HL-60 (cell line): ENCODE data around the gene ARFGEF2.

Source experiments
- DNase-seq, 2 experiments: peaks; one replicate each; pipeline ENCODE4 v3.0.0-alpha.2; 2010 to 2020; ENCODE audit warnings: low read depth in 1 of 2, low spot score in 1 of 2
- H3K27ac ChIP-seq: fragments of 250-450 bp; sonication (Bioruptor Pico); replicated peaks from 2 replicates; pipeline ENCODE4 v1.5.1; 2020; ENCODE audit warnings: mild to moderate bottlenecking, moderate library complexity
- H3K27me3 ChIP-seq: fragments of 250-450 bp; sonication (Bioruptor Pico); 2 replicates; pipeline ENCODE4 v1.5.1; 2021; ENCODE audit warnings: mild to moderate bottlenecking, moderate library complexity; ENCODE audit not compliant: insufficient read depth, poor library complexity, severe bottlenecking
- H3K4me3 ChIP-seq: replicated peaks from 2 replicates; pipeline ENCODE4 v1.5.1; 2011; ENCODE audit warnings: mild to moderate bottlenecking, control low read depth, low read length; ENCODE audit not compliant: insufficient read depth
- GABPA ChIP-seq: IDR thresholded peaks from 2 replicates; pipeline ENCODE4 v1.6.1; 2012; ENCODE audit warnings: low read depth
- POLR2AphosphoS5 ChIP-seq: IDR thresholded peaks from 2 replicates; pipeline ENCODE4 v1.6.1; 2012; ENCODE audit warnings: low read depth
- SPI1 ChIP-seq: IDR thresholded peaks from 2 replicates; pipeline ENCODE4 v1.6.1; 2012; ENCODE audit warnings: low read depth, mild to moderate bottlenecking, borderline replicate concordance
- TF ChIP-seq, protein P1 (sequence below): IDR thresholded peaks from 2 replicates; pipeline ENCODE4 v1.6.1; 2012; ENCODE audit warnings: low read depth; ENCODE audit not compliant: insufficient replicate concordance
- TF ChIP-seq, protein P2 (sequence below): IDR thresholded peaks from one replicate; pipeline ENCODE4 v1.5.1; 2011; ENCODE audit warnings: low read length, control low read depth, inconsistent platforms; ENCODE audit not compliant: insufficient read depth

The ARFGEF2 gene

DNA sequence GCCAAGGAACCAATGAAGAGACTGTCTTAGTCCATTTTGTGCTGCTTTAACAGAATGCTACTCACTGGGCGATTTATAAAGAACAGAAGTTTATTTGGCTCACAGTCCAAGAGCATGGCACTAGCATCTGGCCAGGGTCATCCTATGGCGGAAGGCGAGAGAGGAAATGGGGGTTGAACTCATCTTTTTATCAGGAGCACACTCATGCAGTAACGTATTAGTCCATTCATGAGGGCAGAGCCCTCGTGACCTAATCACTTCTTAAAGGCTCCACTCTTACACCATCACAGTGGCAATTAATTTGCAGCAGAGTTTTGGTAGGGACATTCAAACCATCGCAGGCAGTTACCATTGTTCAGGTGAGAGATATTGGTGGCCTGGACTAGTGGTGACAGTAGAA lies 8.5 kb downstream of the ARFGEF2 start:
- H3K27ac ChIP-seq = no peak overlapping the region
- DNase-seq = no peak
- no peaks in the 10 kb centered on the region for H3K27me3 ChIP-seq
- H3K4me3 ChIP-seq = no peak overlapping the region
- TF ChIP-seq GABPA = no peak
- TF ChIP-seq, protein P1, sequence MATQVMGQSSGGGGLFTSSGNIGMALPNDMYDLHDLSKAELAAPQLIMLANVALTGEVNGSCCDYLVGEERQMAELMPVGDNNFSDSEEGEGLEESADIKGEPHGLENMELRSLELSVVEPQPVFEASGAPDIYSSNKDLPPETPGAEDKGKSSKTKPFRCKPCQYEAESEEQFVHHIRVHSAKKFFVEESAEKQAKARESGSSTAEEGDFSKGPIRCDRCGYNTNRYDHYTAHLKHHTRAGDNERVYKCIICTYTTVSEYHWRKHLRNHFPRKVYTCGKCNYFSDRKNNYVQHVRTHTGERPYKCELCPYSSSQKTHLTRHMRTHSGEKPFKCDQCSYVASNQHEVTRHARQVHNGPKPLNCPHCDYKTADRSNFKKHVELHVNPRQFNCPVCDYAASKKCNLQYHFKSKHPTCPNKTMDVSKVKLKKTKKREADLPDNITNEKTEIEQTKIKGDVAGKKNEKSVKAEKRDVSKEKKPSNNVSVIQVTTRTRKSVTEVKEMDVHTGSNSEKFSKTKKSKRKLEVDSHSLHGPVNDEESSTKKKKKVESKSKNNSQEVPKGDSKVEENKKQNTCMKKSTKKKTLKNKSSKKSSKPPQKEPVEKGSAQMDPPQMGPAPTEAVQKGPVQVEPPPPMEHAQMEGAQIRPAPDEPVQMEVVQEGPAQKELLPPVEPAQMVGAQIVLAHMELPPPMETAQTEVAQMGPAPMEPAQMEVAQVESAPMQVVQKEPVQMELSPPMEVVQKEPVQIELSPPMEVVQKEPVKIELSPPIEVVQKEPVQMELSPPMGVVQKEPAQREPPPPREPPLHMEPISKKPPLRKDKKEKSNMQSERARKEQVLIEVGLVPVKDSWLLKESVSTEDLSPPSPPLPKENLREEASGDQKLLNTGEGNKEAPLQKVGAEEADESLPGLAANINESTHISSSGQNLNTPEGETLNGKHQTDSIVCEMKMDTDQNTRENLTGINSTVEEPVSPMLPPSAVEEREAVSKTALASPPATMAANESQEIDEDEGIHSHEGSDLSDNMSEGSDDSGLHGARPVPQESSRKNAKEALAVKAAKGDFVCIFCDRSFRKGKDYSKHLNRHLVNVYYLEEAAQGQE = no peak
- no peak for TF ChIP-seq POLR2AphosphoS5
- TF ChIP-seq SPI1 = no peak
- TF ChIP-seq, protein P2, sequence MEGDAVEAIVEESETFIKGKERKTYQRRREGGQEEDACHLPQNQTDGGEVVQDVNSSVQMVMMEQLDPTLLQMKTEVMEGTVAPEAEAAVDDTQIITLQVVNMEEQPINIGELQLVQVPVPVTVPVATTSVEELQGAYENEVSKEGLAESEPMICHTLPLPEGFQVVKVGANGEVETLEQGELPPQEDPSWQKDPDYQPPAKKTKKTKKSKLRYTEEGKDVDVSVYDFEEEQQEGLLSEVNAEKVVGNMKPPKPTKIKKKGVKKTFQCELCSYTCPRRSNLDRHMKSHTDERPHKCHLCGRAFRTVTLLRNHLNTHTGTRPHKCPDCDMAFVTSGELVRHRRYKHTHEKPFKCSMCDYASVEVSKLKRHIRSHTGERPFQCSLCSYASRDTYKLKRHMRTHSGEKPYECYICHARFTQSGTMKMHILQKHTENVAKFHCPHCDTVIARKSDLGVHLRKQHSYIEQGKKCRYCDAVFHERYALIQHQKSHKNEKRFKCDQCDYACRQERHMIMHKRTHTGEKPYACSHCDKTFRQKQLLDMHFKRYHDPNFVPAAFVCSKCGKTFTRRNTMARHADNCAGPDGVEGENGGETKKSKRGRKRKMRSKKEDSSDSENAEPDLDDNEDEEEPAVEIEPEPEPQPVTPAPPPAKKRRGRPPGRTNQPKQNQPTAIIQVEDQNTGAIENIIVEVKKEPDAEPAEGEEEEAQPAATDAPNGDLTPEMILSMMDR = no peak

DNA sequence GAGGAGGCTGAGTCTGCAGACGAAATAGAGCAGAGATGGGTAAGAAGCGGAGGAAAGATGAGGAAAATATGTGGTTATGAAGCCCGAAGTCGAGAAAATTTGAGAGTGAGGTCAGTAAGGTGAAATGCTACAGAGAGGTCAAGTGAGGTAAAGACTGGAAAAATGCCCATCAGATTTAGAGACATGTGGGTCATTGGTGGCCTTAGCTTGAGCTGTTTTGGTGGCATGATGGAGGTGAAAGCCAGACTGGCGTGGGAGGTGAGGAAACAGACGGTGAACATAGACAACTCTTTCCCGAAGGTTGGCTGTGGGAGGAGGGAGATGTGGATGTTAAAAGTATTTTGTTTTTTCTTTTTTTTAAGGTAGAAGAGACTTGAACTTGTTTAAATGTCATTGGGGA lies 9.4 kb downstream of the ARFGEF2 start:
- TF ChIP-seq, protein P2 = no peak
- TF ChIP-seq GABPA (no peak), SPI1 (no peak), POLR2AphosphoS5 (no peak)
- TF ChIP-seq, protein P1 = no peak
- Histone ChIP-seq H3K4me3 (no peak overlapping the region), H3K27ac (no peak overlapping the region), H3K27me3 (no peaks in the 10 kb centered on the region)
- DNase-seq = no peak

DNA sequence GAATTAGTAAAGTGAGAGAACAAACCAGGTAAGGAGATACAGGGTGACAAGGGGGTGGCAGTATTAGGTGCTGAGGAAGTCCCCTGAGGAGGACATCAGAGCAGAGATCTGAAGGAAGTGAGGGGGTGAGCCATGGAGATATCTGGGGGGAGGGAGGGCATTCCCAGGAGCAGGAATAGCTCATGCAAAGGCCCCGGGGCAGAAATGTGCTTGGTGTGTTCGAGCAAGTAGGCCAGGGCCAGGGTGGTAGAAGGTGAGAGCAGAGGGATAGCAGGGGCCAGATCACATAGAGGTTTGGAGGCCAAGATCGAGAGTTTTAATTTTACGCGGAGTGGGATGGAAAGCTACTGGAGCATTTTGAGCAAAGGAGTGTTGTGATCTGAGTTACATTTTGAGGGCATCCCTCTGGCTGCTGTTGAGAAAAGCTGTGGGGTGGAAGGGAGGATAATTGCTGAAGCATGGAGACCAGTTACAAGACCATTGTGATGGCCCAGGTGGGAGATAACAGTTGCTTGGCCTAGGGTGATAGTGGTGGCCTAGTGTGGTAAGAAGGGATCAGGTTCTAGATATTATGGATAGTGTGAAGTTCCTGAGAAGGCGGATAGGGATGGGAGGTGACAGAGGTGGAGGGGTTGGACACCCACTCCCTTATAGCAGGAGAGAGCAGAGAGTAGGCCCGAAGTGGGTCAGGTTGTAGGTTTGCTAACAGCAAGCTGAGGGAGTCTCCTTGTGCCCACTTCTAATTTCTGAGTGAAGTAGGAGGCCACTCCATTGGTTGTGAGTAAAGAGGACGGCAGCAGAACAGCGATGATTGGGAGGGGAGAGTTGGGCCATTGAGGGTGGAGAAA lies 10.2 kb downstream of the ARFGEF2 start:
- no peak overlapping the region for H3K4me3 ChIP-seq
- no peak for TF ChIP-seq GABPA
- no peak for TF ChIP-seq SPI1
- TF ChIP-seq, protein P1 = no peak
- TF ChIP-seq, protein P2 = no peak
- no peak for TF ChIP-seq POLR2AphosphoS5
- no peaks in the 10 kb centered on the region for H3K27me3 ChIP-seq
- DNase-seq = no peak
- no peak overlapping the region for H3K27ac ChIP-seq
